GM19467 (cell line): ENCODE measurements around the gene AGO1.
"Not testable (repeated sequence)": the region's sequence is repeated elsewhere in the genome, so short reads cannot be mapped to it uniquely, and the experiment has no call there.

ENCODE experiments used
- ATAC-seq: cut with Tn5 transposase; IDR thresholded peaks from one replicate; pipeline ENCODE4 v1.9.1; 2021; ENCODE audit warnings: mild to moderate bottlenecking, moderate library complexity; ENCODE audit not compliant: unreplicated experiment

The AGO1 gene

GRCh38 chr1:35869245-35869950 lies 13.6 kb upstream of the AGO1 start:
- ATAC-seq, result not testable (repeated sequence)

GRCh38 chr1:35870651-35871309 lies 12.2 kb upstream of the AGO1 start:
- no peak for ATAC-seq

GRCh38 chr1:35873243-35873750 lies 9.7 kb upstream of the AGO1 start:
- ATAC-seq, result no peak

GRCh38 chr1:35874115-35874514 lies 8.9 kb upstream of the AGO1 start:
- not testable (repeated sequence) for ATAC-seq

- no peak for ATAC-seq
Observed at GRCh38 chr1:35876988-35877387, 6.0 kb upstream of the AGO1 start.

- no peak for ATAC-seq
Observed at GRCh38 chr1:35881850-35882273, 1.1 kb upstream of the AGO1 start.

GRCh38 chr1:35882586-35882944 lies 444 bp upstream of the AGO1 start:
- ATAC-seq, result no peak

- ATAC-seq, result peak; percentile 1
Observed at GRCh38 chr1:35883635-35884101, 659 bp downstream of the AGO1 start.

- ATAC-seq, result no peak
Observed at GRCh38 chr1:35884934-35885333, 1.9 kb downstream of the AGO1 start.

- no peak for ATAC-seq
Observed at GRCh38 chr1:35885961-35886558, 3.1 kb downstream of the AGO1 start.

GRCh38 chr1:35886577-35887431 lies 3.8 kb downstream of the AGO1 start:
- no peak for ATAC-seq

- ATAC-seq, result no peak
Observed at GRCh38 chr1:35887508-35887907, 4.5 kb downstream of the AGO1 start.

- no peak for ATAC-seq
Observed at GRCh38 chr1:35888255-35888654, 5.2 kb downstream of the AGO1 start.

GRCh38 chr1:35888981-35889380 lies 6.0 kb downstream of the AGO1 start:
- not testable (repeated sequence) for ATAC-seq

- no peak for ATAC-seq
Observed at GRCh38 chr1:35893051-35893879, 10.3 kb downstream of the AGO1 start.

GRCh38 chr1:35894183-35894582 lies 11.2 kb downstream of the AGO1 start:
- ATAC-seq, result no peak

- no peak for ATAC-seq
Observed at GRCh38 chr1:35894656-35895055, 11.6 kb downstream of the AGO1 start.

- ATAC-seq, result no peak
Observed at GRCh38 chr1:35899941-35900340, 16.9 kb downstream of the AGO1 start.

GRCh38 chr1:35901235-35901634 lies 18.2 kb downstream of the AGO1 start:
- no peak for ATAC-seq

GRCh38 chr1:35902671-35903070 lies 19.7 kb downstream of the AGO1 start:
- ATAC-seq, result no peak
